Activated CD4-positive, alpha-beta T cell treated with anti-CD3 and anti-CD28 coated beads, Interleukin-2, Interleukin-4, amounts not matched to agents 100 ng/mL and 50 ng/mL, durations not matched to agents 16 hours and 8 hours (primary cell): ENCODE measurements around the gene NELL1.

ENCODE experiments used
- DNase-seq: peaks from one replicate; pipeline ENCODE4 v3.0.0-alpha.2; 2020; ENCODE audit warnings: low spot score

NELL1 gene

GRCh38 chr11:21564833-21565682 is 895.7 kb downstream of the NELL1 start:
- DNase-seq, result no peak

GRCh38 chr11:21566521-21567117 is 897.2 kb downstream of the NELL1 start:
- no peak for DNase-seq

- no peak for DNase-seq
Measured at GRCh38 chr11:21567645-21568290, 898.4 kb downstream of the NELL1 start.

GRCh38 chr11:21572210-21572609 is 902.8 kb downstream of the NELL1 start:
- no peak for DNase-seq

- DNase-seq, result no peak
Measured at GRCh38 chr11:21582791-21583190, 913.4 kb downstream of the NELL1 start.

- no peak for DNase-seq
Measured at GRCh38 chr11:21588754-21589153, 919.4 kb downstream of the NELL1 start.

GRCh38 chr11:21602699-21603098 is 933.3 kb downstream of the NELL1 start:
- DNase-seq, result no peak

- no peak for DNase-seq
Measured at GRCh38 chr11:21603886-21604285, 934.5 kb downstream of the NELL1 start.

GRCh38 chr11:21604564-21604963 is 935.2 kb downstream of the NELL1 start:
- no peak for DNase-seq

GRCh38 chr11:21612326-21612725 is 942.9 kb downstream of the NELL1 start:
- no peak for DNase-seq

GRCh38 chr11:21614961-21615360 is 945.6 kb downstream of the NELL1 start:
- DNase-seq, result no peak

GRCh38 chr11:21615955-21616371 is 946.6 kb downstream of the NELL1 start:
- no peak for DNase-seq

GRCh38 chr11:21622566-21622965 is 953.2 kb downstream of the NELL1 start:
- DNase-seq, result no peak

GRCh38 chr11:21622995-21623394 is 953.6 kb downstream of the NELL1 start:
- no peak for DNase-seq
